Lower leg skin (tissue), 3 donors: ENCODE measurements around the gene E2F1.

Experiments
- POLR2A ChIP-seq, 2 donors: fragments of 450-650 bp; IDR thresholded peaks; one replicate each; pipeline ENCODE4 v1.6.1; 2016 to 2017; ENCODE audit warnings: antibody characterized with exemption in 2 of 2, mild to moderate bottlenecking in 1 of 2, moderate library complexity in 1 of 2
- TF ChIP-seq, protein P1 (sequence below), 3 donors: fragments of 450-650 bp; IDR thresholded peaks; one replicate each; pipeline ENCODE4 v1.5.1; 2016; ENCODE audit warnings: antibody characterized with exemption in 3 of 3, mild to moderate bottlenecking in 3 of 3, moderate library complexity in 2 of 3

DNA sequence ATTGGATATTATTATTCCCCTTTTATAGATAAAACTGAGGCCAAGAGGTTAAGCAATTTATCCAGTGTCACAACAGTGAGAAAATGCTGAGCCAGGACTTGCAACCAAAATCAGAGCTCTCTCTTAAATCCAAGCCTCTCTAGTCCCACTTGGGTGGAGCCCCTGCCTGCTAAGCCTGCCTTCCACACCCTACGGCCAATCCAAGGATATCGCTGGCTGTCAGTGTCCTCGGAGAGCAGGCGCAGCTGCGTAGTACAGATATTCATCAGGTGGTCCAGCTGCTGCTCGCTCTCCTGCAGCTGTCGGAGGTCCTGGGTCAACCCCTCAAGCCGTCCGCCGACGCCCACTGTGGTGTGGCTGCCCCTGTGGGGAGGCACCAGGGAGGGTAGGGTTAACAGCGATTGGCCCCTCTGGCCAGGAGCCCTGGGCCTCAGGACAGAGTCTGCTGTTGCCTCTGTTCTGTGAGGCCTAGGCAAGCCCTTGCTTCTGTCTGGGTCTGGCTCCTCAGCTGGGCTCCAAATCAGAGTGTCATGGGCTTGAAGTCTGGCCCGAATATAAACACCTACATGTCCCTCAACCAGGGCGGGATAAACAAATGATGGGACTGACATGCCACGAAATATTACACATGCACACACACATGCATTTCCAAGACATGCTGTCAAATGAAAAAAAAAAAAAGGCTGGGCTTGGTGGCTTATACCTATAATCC is 8.0 kb downstream of the E2F1 start:
- TF ChIP-seq, protein P1, sequence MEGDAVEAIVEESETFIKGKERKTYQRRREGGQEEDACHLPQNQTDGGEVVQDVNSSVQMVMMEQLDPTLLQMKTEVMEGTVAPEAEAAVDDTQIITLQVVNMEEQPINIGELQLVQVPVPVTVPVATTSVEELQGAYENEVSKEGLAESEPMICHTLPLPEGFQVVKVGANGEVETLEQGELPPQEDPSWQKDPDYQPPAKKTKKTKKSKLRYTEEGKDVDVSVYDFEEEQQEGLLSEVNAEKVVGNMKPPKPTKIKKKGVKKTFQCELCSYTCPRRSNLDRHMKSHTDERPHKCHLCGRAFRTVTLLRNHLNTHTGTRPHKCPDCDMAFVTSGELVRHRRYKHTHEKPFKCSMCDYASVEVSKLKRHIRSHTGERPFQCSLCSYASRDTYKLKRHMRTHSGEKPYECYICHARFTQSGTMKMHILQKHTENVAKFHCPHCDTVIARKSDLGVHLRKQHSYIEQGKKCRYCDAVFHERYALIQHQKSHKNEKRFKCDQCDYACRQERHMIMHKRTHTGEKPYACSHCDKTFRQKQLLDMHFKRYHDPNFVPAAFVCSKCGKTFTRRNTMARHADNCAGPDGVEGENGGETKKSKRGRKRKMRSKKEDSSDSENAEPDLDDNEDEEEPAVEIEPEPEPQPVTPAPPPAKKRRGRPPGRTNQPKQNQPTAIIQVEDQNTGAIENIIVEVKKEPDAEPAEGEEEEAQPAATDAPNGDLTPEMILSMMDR (IDR thresholded peaks at IDR 0.05), result no peak
- no peak for TF ChIP-seq POLR2A (IDR thresholded peaks at IDR 0.05)
